Activated CD4-positive, alpha-beta memory T cell treated with anti-CD3 and anti-CD28 coated beads for 36 hours (primary cell): ENCODE data around the gene NDUFC2. TPM values are rescaled to one million over a fixed set of nuclear protein-coding genes. Genes with fewer than 3 reads are reported as not detected.
"Not testable (repeated sequence)": the region's sequence is repeated elsewhere in the genome, so short reads cannot be mapped to it uniquely, and the experiment has no call there.

ENCODE experiments used
- CTCF ChIA-PET: fragments of 350-600 bp; sonication (Branson Sonifier 250); formaldehyde crosslinking; loops from one replicate; lab custom pipeline; 2021; ENCODE audit warnings: antibody characterized with exemption, inconsistent platforms; lab: Charles Lee
- POLR2A ChIA-PET: fragments of 350-600 bp; sonication (Branson Sonifier 250); formaldehyde crosslinking; loops from one replicate; lab custom pipeline; 2021; ENCODE audit warnings: antibody characterized with exemption; lab: Charles Lee
- DNase-seq: peaks from one replicate; pipeline ENCODE4 v3.0.0-alpha.2; 2020
- H3K27ac Mint-ChIP-seq: one replicate; pipeline ENCODE4 v1.8.0; 2021; ENCODE audit warnings: mixed read lengths
- H3K27me3 Mint-ChIP-seq: one replicate; pipeline ENCODE4 v1.8.0; 2021; ENCODE audit warnings: mixed read lengths
- H3K36me3 Mint-ChIP-seq: one replicate; pipeline ENCODE4 v1.8.0; 2021; ENCODE audit warnings: mixed read lengths
- H3K4me1 Mint-ChIP-seq: one replicate; pipeline ENCODE4 v1.8.0; 2021; ENCODE audit warnings: low read depth, mixed read lengths
- H3K4me3 Mint-ChIP-seq: one replicate; pipeline ENCODE4 v1.8.0; 2021; ENCODE audit warnings: mild to moderate bottlenecking, mixed read lengths
- H3K9me3 Mint-ChIP-seq: one replicate; pipeline ENCODE4 v1.8.0; 2021; ENCODE audit warnings: mixed read lengths
- intact Hi-C: fragments of 100-400 bp; cut with micrococcal nuclease; formaldehyde crosslinking; loops from one replicate; pipeline ENCODE4 v1.15.1; 2023
- total RNA-seq, 2 experiments: library from RNA; stranded (reverse); gene quantifications; one replicate each; pipeline ENCODE4 v1.2.3, GENCODE V29; 2021

Gene NDUFC2
- total RNA-seq, 2 experiments from 2014 or later, result 209 to 230 TPM

DNA sequence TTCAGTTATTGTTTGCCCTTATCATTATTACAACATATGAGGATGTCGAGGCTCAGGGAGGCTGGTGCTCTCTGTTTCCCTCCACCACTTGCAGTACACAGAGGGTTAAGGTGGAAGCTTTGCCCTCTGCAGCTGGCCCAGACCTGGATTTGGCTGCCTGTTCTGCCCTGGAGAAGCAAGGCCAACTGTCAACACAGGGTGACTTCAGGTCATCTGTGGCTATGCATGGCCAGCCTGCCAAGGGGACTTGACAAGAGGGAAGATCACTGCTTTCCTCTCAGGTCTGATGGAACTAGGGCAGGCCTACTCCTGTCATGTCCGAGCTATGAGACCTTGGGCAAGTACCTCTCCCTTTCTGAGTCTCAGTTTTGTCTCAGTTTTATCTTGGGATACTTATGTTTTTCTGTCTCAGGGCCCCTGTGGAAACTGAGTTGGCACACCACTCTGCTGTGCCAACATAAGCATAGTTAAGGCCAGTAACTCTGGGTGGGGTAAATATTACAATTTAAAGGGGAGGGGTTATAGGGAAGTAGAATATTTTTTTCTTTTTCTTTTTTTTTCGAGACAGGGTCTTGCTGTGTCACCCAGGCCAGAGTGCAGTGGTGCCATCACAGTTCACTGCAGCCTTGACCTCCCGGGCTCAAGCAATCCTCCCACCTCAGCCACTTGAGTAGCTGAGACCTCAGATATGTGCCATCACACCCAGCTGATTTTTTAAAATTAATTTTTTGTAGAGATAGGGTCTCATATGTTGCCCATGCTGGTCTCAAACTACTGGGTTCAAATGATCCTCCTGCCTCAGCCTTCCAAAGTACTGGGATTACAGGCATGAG lies 18.4 kb downstream of the NDUFC2 start:
- CTCF ChIA-PET, result no interaction called here
- no peak for DNase-seq
- H3K36me3 Mint-ChIP-seq, result no peaks in the 10 kb centered on the region
- no peak overlapping the region for H3K27ac Mint-ChIP-seq
- no peaks in the 10 kb centered on the region for H3K4me1 Mint-ChIP-seq
- POLR2A ChIA-PET, result no interaction called here
- H3K9me3 Mint-ChIP-seq, result no peaks in the 10 kb centered on the region
- no peak overlapping the region for H3K4me3 Mint-ChIP-seq
- intact Hi-C loops, result no loop called here
- no peaks in the 10 kb centered on the region for H3K27me3 Mint-ChIP-seq

DNA sequence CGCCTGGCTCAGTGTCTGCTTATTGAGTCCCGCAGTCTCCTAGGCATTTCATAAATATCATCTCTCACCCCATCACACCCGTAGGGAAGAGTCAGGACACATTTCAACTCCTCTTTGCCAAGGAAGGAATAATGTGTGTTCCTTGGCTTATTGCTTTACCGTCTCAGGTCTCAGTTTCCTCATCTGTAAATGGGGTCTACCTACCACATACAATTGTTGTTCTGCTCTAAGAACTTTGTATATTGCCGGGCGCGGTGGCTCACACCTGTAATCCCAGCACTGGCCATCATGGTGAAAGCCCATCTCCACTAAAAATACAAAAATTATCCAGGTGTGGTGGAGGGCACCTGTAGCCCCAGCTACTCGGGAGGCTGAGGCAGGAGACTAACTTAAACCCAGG lies 19.1 kb downstream of the NDUFC2 start:
- CTCF ChIA-PET, result no interaction called here
- Mint-ChIP-seq H3K4me3 (no peak overlapping the region), H3K27ac (no peak overlapping the region), H3K27me3 (no peaks in the 10 kb centered on the region), H3K9me3 (no peaks in the 10 kb centered on the region), H3K4me1 (no peaks in the 10 kb centered on the region), H3K36me3 (no peaks in the 10 kb centered on the region)
- intact Hi-C loops, result no loop called here
- POLR2A ChIA-PET, result no interaction called here
- no peak for DNase-seq

GRCh38 chr11:78059749-78060328 lies 19.8 kb downstream of the NDUFC2 start:
- intact Hi-C loops, H3K4me1 Mint-ChIP-seq, H3K36me3 Mint-ChIP-seq, H3K4me3 Mint-ChIP-seq, POLR2A ChIA-PET, H3K9me3 Mint-ChIP-seq, DNase-seq, H3K27me3 Mint-ChIP-seq, H3K27ac Mint-ChIP-seq: not testable (repeated sequence)
- CTCF ChIA-PET, result interaction anchor here (1.0 kb wide), 1 partner anchor 14 kb away, joined by 3 read pairs; no protein-coding TSS in a partner anchor

GRCh38 chr11:78057462-78058055 lies 22.1 kb downstream of the NDUFC2 start:
- intact Hi-C loops, result no loop called here
- Mint-ChIP-seq H3K9me3 (no peaks in the 10 kb centered on the region), H3K4me3 (no peak overlapping the region), H3K27me3 (no peaks in the 10 kb centered on the region), H3K4me1 (no peaks in the 10 kb centered on the region), H3K27ac (no peak overlapping the region), H3K36me3 (no peaks in the 10 kb centered on the region)
- POLR2A ChIA-PET, result interaction anchor here (0.9 kb wide), 1 partner anchor 12 kb away, joined by 3 read pairs; no protein-coding TSS in a partner anchor
- no peak for DNase-seq
- CTCF ChIA-PET, result no interaction called here

DNA sequence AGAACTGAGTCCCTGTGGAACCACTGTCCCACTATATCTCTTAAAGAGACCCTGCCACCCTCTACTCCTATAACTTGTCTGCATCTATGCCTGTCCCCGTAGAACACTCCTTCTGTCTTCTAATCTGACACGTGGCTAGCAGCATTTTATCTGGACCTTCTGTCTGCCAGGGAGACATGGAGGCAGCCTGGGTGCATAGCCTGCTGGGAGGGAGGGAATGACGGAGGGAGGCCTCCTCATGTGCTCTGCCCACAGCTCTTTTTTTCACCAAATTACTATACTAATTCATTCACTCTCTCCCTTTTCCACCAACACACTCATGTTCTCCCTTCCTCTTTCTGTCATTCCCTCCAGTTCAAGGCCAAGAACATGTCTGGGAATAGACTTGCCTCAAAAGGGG lies 23.6 kb downstream of the NDUFC2 start:
- ChIA-PET POLR2A (no interaction called here), CTCF (interaction anchor here (3.1 kb wide), 1 partner anchor 10 kb away, joined by 15 read pairs; no protein-coding TSS in a partner anchor)
- Mint-ChIP-seq H3K9me3 (no peaks in the 10 kb centered on the region), H3K27me3 (no peaks in the 10 kb centered on the region), H3K4me1 (peaks cover under 1% of the 10 kb centered on the region), H3K4me3 (no peak overlapping the region), H3K36me3 (no peaks in the 10 kb centered on the region), H3K27ac (no peak overlapping the region)
- no peak for DNase-seq
- intact Hi-C loops, result no loop called here

GRCh38 chr11:78054971-78055370 lies 24.7 kb downstream of the NDUFC2 start:
- Mint-ChIP-seq H3K36me3 (no peaks in the 10 kb centered on the region), H3K9me3 (no peaks in the 10 kb centered on the region), H3K4me1 (peaks cover 4% of the 10 kb centered on the region), H3K27me3 (no peaks in the 10 kb centered on the region), H3K4me3 (no peak overlapping the region), H3K27ac (no peak overlapping the region)
- no peak for DNase-seq
- intact Hi-C loops, result no loop called here
- POLR2A ChIA-PET, result no interaction called here
- CTCF ChIA-PET, result interaction anchor here (1.2 to 3.1 kb wide), 2 partner anchors 9 to 11 kb away, joined by 4 to 15 read pairs; no protein-coding TSS in a partner anchor

- peaks cover 7% of the 10 kb centered on the region for H3K4me1 Mint-ChIP-seq
- intact Hi-C loops, result no loop called here
- no peak overlapping the region for H3K27ac Mint-ChIP-seq
- H3K9me3 Mint-ChIP-seq, result no peaks in the 10 kb centered on the region
- POLR2A ChIA-PET, result no interaction called here
- CTCF ChIA-PET, result no interaction called here
- DNase-seq, result no peak
- H3K27me3 Mint-ChIP-seq, result no peaks in the 10 kb centered on the region
- H3K4me3 Mint-ChIP-seq, result no peak overlapping the region
- no peaks in the 10 kb centered on the region for H3K36me3 Mint-ChIP-seq
Observed at GRCh38 chr11:78050964-78051831, 28.5 kb downstream of the NDUFC2 start.

DNA sequence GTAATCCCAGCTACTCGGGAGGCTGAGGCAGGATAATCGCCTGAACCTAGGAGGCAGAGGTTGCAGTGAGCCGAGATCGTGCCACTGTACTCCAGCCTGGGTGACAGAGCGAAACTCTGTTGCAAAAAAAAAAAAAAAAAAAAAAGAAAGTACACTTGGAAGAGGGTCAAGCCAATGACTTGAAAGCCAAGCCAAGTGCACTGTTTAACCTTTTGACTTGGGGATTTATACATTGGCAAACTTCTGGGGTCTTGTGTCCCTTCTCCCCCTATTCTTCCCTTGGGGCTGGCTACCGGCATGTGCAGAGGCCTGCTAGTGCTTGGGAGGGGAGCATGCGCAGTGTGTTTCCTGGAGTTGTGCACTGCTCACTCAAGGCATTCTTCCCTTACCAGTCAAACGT lies 30.3 kb downstream of the NDUFC2 start:
- no peak for DNase-seq
- POLR2A ChIA-PET, result no interaction called here
- intact Hi-C loops, result no loop called here
- CTCF ChIA-PET, result interaction anchor here (1.2 kb wide), 1 partner anchor 50 kb away, joined by 4 read pairs; no protein-coding TSS in a partner anchor
- no peaks in the 10 kb centered on the region for H3K9me3 Mint-ChIP-seq
- H3K4me3 Mint-ChIP-seq, result no peak overlapping the region
- no peaks in the 10 kb centered on the region for H3K27me3 Mint-ChIP-seq
- H3K4me1 Mint-ChIP-seq, result peaks cover 13% of the 10 kb centered on the region
- no peaks in the 10 kb centered on the region for H3K36me3 Mint-ChIP-seq
- no peak overlapping the region for H3K27ac Mint-ChIP-seq

DNA sequence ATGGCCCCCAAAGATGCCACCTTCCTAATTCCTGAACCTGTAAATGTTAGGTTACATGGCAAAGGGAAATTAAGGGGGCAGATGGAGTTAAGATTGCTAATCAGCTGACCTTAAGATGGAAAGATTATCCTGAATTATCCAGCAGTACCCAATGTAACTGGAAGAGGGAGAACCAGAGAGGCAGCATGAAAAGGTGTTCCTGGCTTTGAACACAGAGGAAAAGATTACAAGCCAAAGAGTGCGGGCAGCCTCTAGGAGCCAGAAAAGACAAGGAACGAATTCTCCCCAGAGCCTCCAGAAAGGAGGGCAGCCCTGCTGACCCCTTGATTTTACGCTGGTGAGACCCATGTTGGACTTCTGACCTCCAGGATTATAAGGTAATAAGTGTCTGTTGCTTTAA lies 31.1 kb downstream of the NDUFC2 start:
- no peak overlapping the region for H3K4me3 Mint-ChIP-seq
- CTCF ChIA-PET, result interaction anchor here (0.9 kb wide), 1 partner anchor 272 kb away, joined by 3 read pairs; no protein-coding TSS in a partner anchor
- intact Hi-C loops, result no loop called here
- H3K27me3 Mint-ChIP-seq, result no peaks in the 10 kb centered on the region
- DNase-seq, result no peak
- H3K36me3 Mint-ChIP-seq, result no peaks in the 10 kb centered on the region
- H3K27ac Mint-ChIP-seq, result no peak overlapping the region
- no peaks in the 10 kb centered on the region for H3K9me3 Mint-ChIP-seq
- peaks cover 13% of the 10 kb centered on the region for H3K4me1 Mint-ChIP-seq
- POLR2A ChIA-PET, result no interaction called here

- H3K4me3 Mint-ChIP-seq, result no peak overlapping the region
- CTCF ChIA-PET, result interaction anchor here (0.6 to 3.8 kb wide), 23 partner anchors 9 to 366 kb away, joined by 3 to 24 read pairs (median 4); partner anchors contain the start of genes INTS4, KCTD21, NDUFC2 and THRSP
Observed at GRCh38 chr11:78046486-78046854, 33.2 kb downstream of the NDUFC2 start.

GRCh38 chr11:78045851-78046485 lies 33.7 kb downstream of the NDUFC2 start:
- intact Hi-C loops, result loop anchor here (1.0 kb wide), 1 partner anchor 226 kb away; the partner anchor contains the start of gene RSF1
- H3K27ac Mint-ChIP-seq, result no peak overlapping the region
- peaks cover 12% of the 10 kb centered on the region for H3K4me1 Mint-ChIP-seq
- peak; percentile 82 for DNase-seq
- no peaks in the 10 kb centered on the region for H3K36me3 Mint-ChIP-seq
- no peaks in the 10 kb centered on the region for H3K9me3 Mint-ChIP-seq
- CTCF ChIA-PET, result interaction anchor here (0.7 to 3.8 kb wide), 26 partner anchors 9 to 365 kb away, joined by 3 to 24 read pairs (median 4); partner anchors contain the start of genes ALG8, INTS4, KCTD21 and NDUFC2
- peak overlapping the region; percentile 26 for H3K4me3 Mint-ChIP-seq
- H3K27me3 Mint-ChIP-seq, result no peaks in the 10 kb centered on the region
- POLR2A ChIA-PET, result interaction anchor here (0.6 kb wide), 1 partner anchor 11 kb away, joined by 3 read pairs; no protein-coding TSS in a partner anchor

More at GRCh38 chr11:78046486-78046854, 33.2 kb downstream of the NDUFC2 start:
- Mint-ChIP-seq H3K4me1 (peaks cover 13% of the 10 kb centered on the region), H3K9me3 (no peaks in the 10 kb centered on the region), H3K27ac (no peak overlapping the region), H3K27me3 (no peaks in the 10 kb centered on the region), H3K36me3 (no peaks in the 10 kb centered on the region)
- POLR2A ChIA-PET, result no interaction called here
- no peak for DNase-seq
- intact Hi-C loops, result loop anchor here (1.0 kb wide), 1 partner anchor 226 kb away; the partner anchor contains the start of gene RSF1
